ENCODE data around the gene C19orf12. TPM values are rescaled to one million over a fixed set of nuclear protein-coding genes. Genes with fewer than 3 reads are reported as not detected.

The C19orf12 gene
- total RNA-seq, 1 donor from 2014 or later, result 21.2 TPM

GRCh38 chr19:29662278-29662603 is 52.8 kb downstream of the C19orf12 start:
- DNase-seq, result no peak

DNA sequence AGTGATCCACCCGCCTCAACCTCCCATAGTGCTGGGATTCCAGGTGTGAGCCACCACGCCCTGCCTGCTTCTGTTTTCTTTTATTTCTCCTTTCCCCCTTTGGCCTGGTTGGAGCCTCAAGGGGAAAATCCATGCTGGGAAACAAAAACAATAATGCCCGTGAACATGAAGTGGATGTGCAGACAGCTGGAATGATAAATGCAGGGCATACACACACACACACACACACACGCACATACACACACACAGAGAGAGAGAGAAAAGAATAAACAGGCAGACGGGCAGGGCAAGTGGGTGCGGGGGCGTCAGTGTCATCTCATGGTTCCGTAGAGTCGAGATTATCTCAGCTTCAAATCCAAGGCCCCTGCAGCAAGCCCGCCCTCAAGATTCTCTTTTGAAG is 54.2 kb downstream of the C19orf12 start:
- no peak for DNase-seq

- DNase-seq, result no peak
These were observed 56.7 kb downstream of the C19orf12 start for GRCh38 chr19:29658221-29658991.

DNA sequence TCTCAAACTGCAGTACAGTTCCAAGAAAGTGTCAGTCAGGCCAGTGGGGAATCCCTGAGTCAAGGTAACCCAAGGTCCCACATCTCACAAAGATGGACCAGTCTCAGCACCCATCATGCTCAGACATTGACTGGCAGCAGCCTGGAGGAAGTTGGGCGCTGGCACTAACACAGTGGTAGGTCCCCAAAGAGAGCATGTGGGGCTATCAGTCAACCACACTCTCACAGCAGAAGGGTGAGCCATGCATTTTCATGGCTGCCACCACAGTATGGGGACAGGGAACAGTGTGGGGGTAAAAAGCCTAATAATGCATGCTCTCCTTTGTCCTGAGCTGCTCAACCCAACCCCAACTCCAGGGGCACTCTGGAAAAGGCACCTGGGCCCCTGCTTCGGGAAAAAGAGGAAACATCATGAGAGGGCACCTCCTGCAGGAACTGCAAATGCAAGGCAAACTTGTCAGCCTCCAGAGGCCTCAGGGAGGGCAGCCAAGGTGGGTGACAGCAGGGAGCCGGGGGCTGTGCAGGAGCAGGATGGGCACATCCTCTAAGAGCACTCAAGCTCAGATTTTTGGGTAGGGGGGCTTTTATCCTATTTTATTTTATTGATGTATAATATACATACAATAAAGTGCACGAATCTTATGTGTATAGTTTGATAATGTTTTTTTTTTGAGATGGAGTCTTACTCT is 59.3 kb downstream of the C19orf12 start:
- DNase-seq, result no peak

- DNase-seq, result no peak
These were observed 61.7 kb downstream of the C19orf12 start for GRCh38 chr19:29653398-29653797.

DNA sequence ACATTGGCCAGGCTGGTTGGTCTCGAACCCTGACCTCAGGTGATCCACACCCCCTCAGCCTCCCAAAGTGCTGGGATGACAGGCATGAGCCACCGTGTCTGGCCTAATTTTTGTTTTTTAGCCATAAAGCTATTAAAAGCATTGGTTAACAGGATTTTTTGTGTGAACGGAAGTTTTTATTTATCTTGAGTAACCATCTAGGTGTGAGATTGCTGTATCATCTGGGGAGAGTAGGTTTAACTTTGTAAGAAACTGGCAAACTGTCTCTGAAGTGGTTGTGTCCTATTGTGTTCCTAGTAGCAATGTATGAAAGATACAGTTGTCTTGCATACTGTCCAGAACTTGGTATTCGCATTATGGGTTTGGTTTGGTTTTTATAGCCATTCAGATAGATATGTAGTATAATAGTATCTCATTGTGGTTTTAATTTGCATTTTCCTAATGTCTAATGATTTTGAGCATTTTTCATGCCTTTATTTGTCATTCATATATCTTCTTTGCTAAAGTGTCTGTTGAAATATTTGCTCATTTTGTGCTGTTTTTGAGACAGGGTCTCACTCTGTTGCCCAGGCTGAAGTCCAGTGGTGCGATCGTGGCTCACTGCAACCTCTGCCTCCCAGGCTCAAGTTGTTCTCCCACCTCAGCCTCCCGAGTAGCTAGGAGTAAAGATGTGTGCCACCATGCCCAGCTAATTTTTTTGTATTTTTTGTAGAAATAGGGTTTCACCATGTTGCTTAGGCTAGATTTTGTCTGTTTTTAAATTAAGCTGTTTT is 63.3 kb downstream of the C19orf12 start:
- no peak for DNase-seq

- no peak for DNase-seq
These were observed 64.2 kb downstream of the C19orf12 start for GRCh38 chr19:29650772-29651387.

Other genes with a start within 250 kb of the C19orf12 start
- not detected for gene VSTM2B, start 189.3 kb downstream of the C19orf12 start, total RNA-seq
- 30.8 TPM for gene POP4, start 109.0 kb downstream of the C19orf12 start, total RNA-seq
- 10.7 TPM for gene PLEKHF1, start 49.8 kb downstream of the C19orf12 start, total RNA-seq
- 5.8 TPM for gene CCNE1, start 96.7 kb upstream of the C19orf12 start, total RNA-seq
- 57.5 TPM for gene URI1, start 227.0 kb upstream of the C19orf12 start, total RNA-seq

Measured in skin of body (tissue), 2 donors.